NCI-H2107 (cell line): Measurements from ENCODE around the gene PRR14.

ENCODE experiments used
- DNase-seq: peaks from one replicate; lab custom pipeline; 2025; lab: John Stamatoyannopoulos, UW

Gene PRR14

GRCh38 chr16:30659507-30660423 lies 9.0 kb downstream of the PRR14 start:
- DNase-seq, result no peak

GRCh38 chr16:30660424-30661261 lies 9.9 kb downstream of the PRR14 start:
- no peak for DNase-seq

- no peak for DNase-seq
Measured at GRCh38 chr16:30662449-30662848, 11.7 kb downstream of the PRR14 start.

GRCh38 chr16:30663038-30663437 lies 12.3 kb downstream of the PRR14 start:
- DNase-seq, result no peak

GRCh38 chr16:30663820-30664219 lies 13.1 kb downstream of the PRR14 start:
- no peak for DNase-seq

- no peak for DNase-seq
Measured at GRCh38 chr16:30664616-30665109, 13.9 kb downstream of the PRR14 start.

GRCh38 chr16:30665155-30665829 lies 14.5 kb downstream of the PRR14 start:
- no peak for DNase-seq

- DNase-seq, result no peak
Measured at GRCh38 chr16:30665830-30666190, 15.1 kb downstream of the PRR14 start.

GRCh38 chr16:30666681-30667080 lies 15.9 kb downstream of the PRR14 start:
- no peak for DNase-seq

GRCh38 chr16:30667361-30667905 lies 16.7 kb downstream of the PRR14 start:
- no peak for DNase-seq

- DNase-seq, result no peak
Measured at GRCh38 chr16:30668393-30668792, 17.6 kb downstream of the PRR14 start.

GRCh38 chr16:30669026-30669902 lies 18.5 kb downstream of the PRR14 start:
- DNase-seq, result no peak

- DNase-seq, result no peak
Measured at GRCh38 chr16:30669903-30670824, 19.4 kb downstream of the PRR14 start.

GRCh38 chr16:30675143-30675542 lies 24.4 kb downstream of the PRR14 start:
- no peak for DNase-seq

- DNase-seq, result no peak
Measured at GRCh38 chr16:30677931-30678585, 27.3 kb downstream of the PRR14 start.

- DNase-seq, result no peak
Measured at GRCh38 chr16:30678586-30678970, 27.8 kb downstream of the PRR14 start.

- DNase-seq, result no peak
Measured at GRCh38 chr16:30680326-30680725, 29.6 kb downstream of the PRR14 start.

GRCh38 chr16:30688701-30689100 lies 37.9 kb downstream of the PRR14 start:
- no peak for DNase-seq

- no peak for DNase-seq
Measured at GRCh38 chr16:30691907-30692306, 41.1 kb downstream of the PRR14 start.
